Mesenchymal stem cell (in vitro differentiated cells and primary cell): Measurements from ENCODE around the gene VTCN1.

Experiments
- DNase-seq: peaks from one replicate; pipeline ENCODE4 v3.0.0-alpha.2; 2013
- H2AFZ ChIP-seq: one replicate; pipeline ENCODE4 v1.6.1; 2013; ENCODE audit warnings: low read depth, mild to moderate bottlenecking, control low read depth, inconsistent platforms, low read length, moderate library complexity
- H2AK5ac ChIP-seq: 2 replicates; pipeline ENCODE4 v1.6.1; 2013; ENCODE audit warnings: low read length, moderate library complexity, mild to moderate bottlenecking, inconsistent platforms; ENCODE audit not compliant: severe bottlenecking
- H2BK120ac ChIP-seq: one replicate; pipeline ENCODE4 v1.6.1; 2013; ENCODE audit warnings: low read depth, mild to moderate bottlenecking, inconsistent platforms, low read length, moderate library complexity
- H2BK12ac ChIP-seq, 2 experiments: one replicate each; pipeline ENCODE4 v1.6.1; 2013; ENCODE audit warnings: inconsistent platforms in 2 of 2, low read length in 2 of 2, mild to moderate bottlenecking in 2 of 2, moderate library complexity in 2 of 2, control low read depth in 1 of 2
- H2BK15ac ChIP-seq: one replicate; pipeline ENCODE4 v1.6.1; 2013; ENCODE audit warnings: mild to moderate bottlenecking, low read depth, inconsistent platforms; ENCODE audit not compliant: poor library complexity, severe bottlenecking
- H2BK5ac ChIP-seq: 2 replicates; pipeline ENCODE4 v1.6.1; 2013; ENCODE audit warnings: low read depth, mild to moderate bottlenecking, low read length, control low read depth, inconsistent platforms; ENCODE audit not compliant: poor library complexity, severe bottlenecking
- H3K14ac ChIP-seq, 2 experiments: one replicate each; pipeline ENCODE4 v1.6.1; 2013; ENCODE audit warnings: inconsistent platforms in 2 of 2, low read length in 2 of 2, control low read depth in 1 of 2, mild to moderate bottlenecking in 1 of 2, moderate library complexity in 1 of 2
- H3K18ac ChIP-seq, 2 experiments: one replicate each; pipeline ENCODE4 v1.6.1; 2013; ENCODE audit warnings: inconsistent platforms in 2 of 2, low read length in 2 of 2, control low read depth in 1 of 2, low read depth in 1 of 2, mild to moderate bottlenecking in 1 of 2
- H3K23ac ChIP-seq, 2 experiments: one replicate each; pipeline ENCODE4 v1.6.1; 2013; ENCODE audit warnings: inconsistent platforms in 2 of 2, low read length in 2 of 2, mild to moderate bottlenecking in 2 of 2, moderate library complexity in 2 of 2, control low read depth in 1 of 2
- H3K27ac ChIP-seq: 2 replicates; pipeline ENCODE4 v1.5.1; 2013; ENCODE audit warnings: mild to moderate bottlenecking, moderate library complexity, low read length, control low read depth, inconsistent platforms; ENCODE audit not compliant: poor library complexity, severe bottlenecking
- H3K27me3 ChIP-seq, 2 experiments: 2 replicates each; pipeline versions ENCODE4 v1.6.1 to v1.7.0; 2013; ENCODE audit warnings: low read length in 2 of 2, mild to moderate bottlenecking in 2 of 2, moderate library complexity in 2 of 2, control low read depth in 1 of 2, inconsistent platforms in 1 of 2; ENCODE audit not compliant: control insufficient read depth in 1 of 2, insufficient read depth in 1 of 2
- H3K36me3 ChIP-seq, 2 experiments: 2 replicates each; pipeline versions ENCODE4 v1.6.1 to v1.7.0; 2013; ENCODE audit warnings: low read length in 2 of 2, control low read depth in 1 of 2, inconsistent platforms in 1 of 2, low read depth in 1 of 2, mild to moderate bottlenecking in 1 of 2; ENCODE audit not compliant: insufficient read depth in 2 of 2, control insufficient read depth in 1 of 2
- H3K4ac ChIP-seq, 2 experiments: one replicate each; pipeline ENCODE4 v1.6.1; 2013; ENCODE audit warnings: inconsistent platforms in 2 of 2, low read length in 2 of 2, mild to moderate bottlenecking in 2 of 2, moderate library complexity in 2 of 2, control low read depth in 1 of 2, low read depth in 1 of 2
- H3K4me1 ChIP-seq: 2 replicates; pipeline ENCODE4 v1.6.1; 2013; ENCODE audit warnings: low read depth, low read length, control low read depth; ENCODE audit not compliant: control insufficient read depth, insufficient read depth
- H3K4me2 ChIP-seq: 2 replicates; pipeline ENCODE4 v1.6.1; 2013; ENCODE audit warnings: low read length, mild to moderate bottlenecking, inconsistent platforms; ENCODE audit not compliant: poor library complexity, severe bottlenecking
- H3K4me3 ChIP-seq, 2 experiments: 2 replicates each; pipeline versions ENCODE4 v1.5.1 to v1.7.0; 2013; ENCODE audit warnings: low read length in 2 of 2, mild to moderate bottlenecking in 2 of 2, control low read depth in 1 of 2, low read depth in 1 of 2; ENCODE audit not compliant: insufficient read depth in 1 of 2
- H3K79me1 ChIP-seq: replicated peaks from 2 replicates; pipeline ENCODE4 v1.6.1; 2013; ENCODE audit warnings: mild to moderate bottlenecking, control low read depth, low read length, inconsistent platforms; ENCODE audit not compliant: poor library complexity, severe bottlenecking
- H3K9ac ChIP-seq: 2 replicates; pipeline ENCODE4 v1.7.0; 2013; ENCODE audit warnings: mild to moderate bottlenecking, low read length, moderate library complexity
- H3K9me3 ChIP-seq: 2 replicates; pipeline ENCODE4 v1.7.0; 2013; ENCODE audit warnings: mild to moderate bottlenecking, low read length; ENCODE audit not compliant: control insufficient read depth
- H4K8ac ChIP-seq: one replicate; pipeline ENCODE4 v1.6.1; 2013; ENCODE audit warnings: inconsistent platforms, mild to moderate bottlenecking, low read length, moderate library complexity
- H4K91ac ChIP-seq: one replicate; pipeline ENCODE4 v1.6.1; 2013; ENCODE audit warnings: mild to moderate bottlenecking, low read length, inconsistent platforms
- WGBS: methylation state at CpG from one replicate; pipeline ENCODE4 v1.1.7; 2013; ENCODE audit warnings: mixed read lengths; 5-methylcytosine and 5-hydroxymethylcytosine counted together

Gene VTCN1

GRCh38 chr1:117225931-117226330, 15.2 kb upstream of the VTCN1 start:
- no peak for DNase-seq
- H2AK5ac ChIP-seq, result no peak overlapping the region
- H2AFZ ChIP-seq, result no peak overlapping the region
- H2BK120ac ChIP-seq, result no peak overlapping the region
- H4K91ac ChIP-seq, result no peak overlapping the region
- H3K9me3 ChIP-seq, result no peaks in the 10 kb centered on the region
- H3K27ac ChIP-seq, result no peak overlapping the region
- no peak overlapping the region for H4K8ac ChIP-seq
- no peak overlapping the region for H3K4me2 ChIP-seq
- H3K79me1 ChIP-seq, result no peaks in the 10 kb centered on the region
- H3K23ac ChIP-seq, result no peak overlapping the region
- no peak overlapping the region for H3K9ac ChIP-seq
- no peak overlapping the region for H3K4ac ChIP-seq
- no peak overlapping the region for H3K14ac ChIP-seq
- H3K4me1 ChIP-seq, result no peaks in the 10 kb centered on the region
- H2BK12ac ChIP-seq, result no peak overlapping the region
- H3K18ac ChIP-seq, result no peak overlapping the region
- WGBS, result 78% methylated on average over 4 of the region's 4 CpGs
- no peak overlapping the region for H2BK5ac ChIP-seq
- no peak overlapping the region for H3K4me3 ChIP-seq
- peaks cover 6 to 11% of the 10 kb centered on the region in 2 experiments for H3K27me3 ChIP-seq
- H2BK15ac ChIP-seq, result no peak overlapping the region
- H3K36me3 ChIP-seq, result no peaks in the 10 kb centered on the region

DNA sequence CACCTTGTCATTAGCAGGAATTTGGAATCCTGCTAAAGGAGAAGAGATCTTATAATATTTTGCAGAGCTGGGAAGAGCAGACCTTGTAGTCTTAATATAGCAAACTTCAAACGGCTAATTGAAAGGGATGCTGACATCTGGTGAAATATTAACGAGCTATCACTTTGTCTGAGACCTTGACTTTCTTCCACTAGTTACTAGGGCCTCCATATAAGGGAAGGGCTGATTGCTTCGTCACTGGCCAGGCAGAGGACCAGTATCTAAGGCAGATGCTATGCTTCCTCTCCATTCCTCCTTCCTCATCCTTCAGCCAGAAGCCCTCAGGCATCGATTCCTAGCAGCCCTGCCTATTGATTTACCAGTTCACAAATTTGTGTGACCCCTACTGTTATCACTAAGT, 6.0 kb upstream of the VTCN1 start:
- H3K4ac ChIP-seq, result no peak overlapping the region
- H2BK5ac ChIP-seq, result no peak overlapping the region
- no peak overlapping the region for H2BK15ac ChIP-seq
- no peak overlapping the region for H4K8ac ChIP-seq
- no peak overlapping the region for H3K9ac ChIP-seq
- H2BK120ac ChIP-seq, result no peak overlapping the region
- H3K27ac ChIP-seq, result no peak overlapping the region
- WGBS, result 53% methylated on average over 4 of the region's 4 CpGs
- no peak for DNase-seq
- H3K9me3 ChIP-seq, result no peaks in the 10 kb centered on the region
- H3K23ac ChIP-seq, result no peak overlapping the region
- H2AFZ ChIP-seq, result no peak overlapping the region
- H3K4me3 ChIP-seq, result no peak overlapping the region
- H3K79me1 ChIP-seq, result no peaks in the 10 kb centered on the region
- H3K27me3 ChIP-seq, result peaks cover under 1 to 2% of the 10 kb centered on the region in 2 experiments
- no peaks in the 10 kb centered on the region for H3K36me3 ChIP-seq
- H3K18ac ChIP-seq, result no peak overlapping the region
- no peaks in the 10 kb centered on the region for H3K4me1 ChIP-seq
- no peak overlapping the region for H4K91ac ChIP-seq
- no peak overlapping the region for H2AK5ac ChIP-seq
- no peak overlapping the region for H3K4me2 ChIP-seq
- H3K14ac ChIP-seq, result no peak overlapping the region
- no peak overlapping the region for H2BK12ac ChIP-seq

DNA sequence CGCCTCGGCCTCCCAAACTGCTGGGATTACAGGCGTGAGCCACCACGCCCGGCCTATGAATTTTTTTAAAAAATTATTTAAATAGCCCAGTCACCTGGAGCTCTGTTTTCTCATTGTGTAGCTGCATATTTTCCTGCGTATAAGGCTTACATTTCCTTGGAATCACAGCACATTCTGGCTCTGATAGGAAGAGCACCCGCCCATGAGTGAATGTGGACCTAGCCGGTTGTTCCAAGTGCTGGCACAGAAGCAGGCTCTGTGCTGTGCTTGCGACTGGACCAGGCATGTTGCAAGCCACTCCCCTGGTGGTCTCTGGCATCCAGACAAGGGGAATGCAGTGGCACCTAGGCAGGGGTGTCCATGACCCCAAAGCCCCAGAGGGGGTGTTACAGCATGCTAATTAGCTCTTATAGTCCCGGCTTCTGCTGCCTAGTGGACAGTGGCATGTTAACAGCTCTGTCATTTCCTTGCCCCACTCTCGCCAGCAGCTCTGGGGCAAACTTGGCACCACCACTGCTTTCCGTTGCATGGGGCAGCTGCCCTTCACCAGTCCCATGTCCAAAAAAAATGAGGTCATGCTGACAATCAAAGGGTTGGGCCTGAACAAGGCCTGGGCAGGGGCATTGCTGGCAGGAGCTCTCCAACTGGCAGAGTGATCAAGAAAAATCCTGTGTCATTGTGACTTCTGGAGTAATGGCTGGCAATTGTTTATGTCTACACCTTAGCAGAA, 5.2 kb upstream of the VTCN1 start:
- Histone ChIP-seq H4K91ac (no peak overlapping the region), H3K27me3 (peaks cover 7 to 10% of the 10 kb centered on the region in 2 experiments), H3K36me3 (no peaks in the 10 kb centered on the region), H3K9me3 (no peaks in the 10 kb centered on the region), H3K9ac (no peak overlapping the region), H3K27ac (no peak overlapping the region), H3K79me1 (no peaks in the 10 kb centered on the region), H2BK15ac (no peak overlapping the region), H2AK5ac (no peak overlapping the region), H3K18ac (no peak overlapping the region), H3K4me3 (no peak overlapping the region), H3K23ac (no peak overlapping the region), H2BK120ac (no peak overlapping the region), H3K14ac (no peak overlapping the region), H2AFZ (no peak overlapping the region), H2BK5ac (no peak overlapping the region), H4K8ac (no peak overlapping the region), H2BK12ac (no peak overlapping the region), H3K4ac (no peak overlapping the region), H3K4me1 (no peaks in the 10 kb centered on the region), H3K4me2 (no peak overlapping the region)
- DNase-seq, result no peak
- WGBS, result 81% methylated on average over 12 of the region's 12 CpGs

DNA sequence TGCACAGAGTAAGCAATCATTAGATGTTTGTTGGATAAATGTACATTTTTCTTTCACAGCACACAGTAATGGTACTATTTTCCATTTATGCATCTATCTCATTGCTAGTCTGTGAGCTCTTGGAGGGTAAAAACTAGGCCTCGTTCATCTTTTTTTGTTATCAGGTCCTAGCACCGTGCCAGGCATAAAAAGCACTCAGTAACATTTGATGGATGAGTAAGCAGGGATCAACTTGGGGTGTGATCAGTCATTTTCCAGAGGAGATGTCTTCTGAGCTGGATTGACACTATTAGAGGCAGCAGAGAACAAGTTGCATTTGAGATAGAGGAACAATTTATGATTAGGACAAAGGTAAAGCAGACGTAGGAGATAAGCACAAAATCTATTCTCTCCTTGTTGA, 4.3 kb upstream of the VTCN1 start:
- no peaks in the 10 kb centered on the region for H3K79me1 ChIP-seq

More for the DNA sequence above, 4.3 kb upstream of the VTCN1 start:
- no peak overlapping the region for H3K4me2 ChIP-seq
- DNase-seq, result no peak
- no peak overlapping the region for H2AK5ac ChIP-seq
- H3K27ac ChIP-seq, result no peak overlapping the region
- no peak overlapping the region for H2AFZ ChIP-seq
- H3K4me3 ChIP-seq, result no peak overlapping the region
- no peaks in the 10 kb centered on the region for H3K36me3 ChIP-seq
- H4K91ac ChIP-seq, result no peak overlapping the region
- H2BK15ac ChIP-seq, result no peak overlapping the region
- H3K9ac ChIP-seq, result no peak overlapping the region
- no peak overlapping the region for H2BK120ac ChIP-seq
- no peaks in the 10 kb centered on the region for H3K4me1 ChIP-seq
- no peak overlapping the region for H2BK5ac ChIP-seq
- no peak overlapping the region for H3K23ac ChIP-seq
- H3K4ac ChIP-seq, result no peak overlapping the region
- 79% methylated on average over 3 of the region's 3 CpGs for WGBS
- H3K18ac ChIP-seq, result no peak overlapping the region
- no peak overlapping the region for H2BK12ac ChIP-seq
- no peak overlapping the region for H3K14ac ChIP-seq
- peaks cover 8 to 19% of the 10 kb centered on the region in 2 experiments for H3K27me3 ChIP-seq
- no peaks in the 10 kb centered on the region for H3K9me3 ChIP-seq
- H4K8ac ChIP-seq, result no peak overlapping the region
